NCI-H2196 treated with DMSO at 0.1 percent for 48 hours (cell line): ENCODE results near the gene TBC1D22A.

Experiments
- DNase-seq: peaks from one replicate; lab custom pipeline; 2025; ENCODE audit not compliant: unreplicated experiment; lab: John Stamatoyannopoulos, UW

TBC1D22A gene

DNA sequence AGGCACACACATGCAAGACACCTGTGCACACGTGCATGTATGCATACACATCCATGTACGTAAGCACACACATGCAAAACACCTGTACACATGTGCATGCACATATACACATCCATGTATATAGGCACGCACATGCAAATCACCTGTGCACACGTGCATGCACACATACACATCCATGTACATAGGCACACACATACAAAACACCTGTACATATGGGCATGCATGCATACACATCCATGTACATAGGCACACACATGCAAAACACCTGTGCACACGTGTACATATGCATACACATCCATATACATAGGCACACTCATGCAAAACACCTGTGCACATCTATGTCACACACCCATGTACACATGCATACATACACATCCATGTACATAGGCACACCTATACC lies 458.3 kb downstream of the TBC1D22A start:
- DNase-seq: no peak

DNA sequence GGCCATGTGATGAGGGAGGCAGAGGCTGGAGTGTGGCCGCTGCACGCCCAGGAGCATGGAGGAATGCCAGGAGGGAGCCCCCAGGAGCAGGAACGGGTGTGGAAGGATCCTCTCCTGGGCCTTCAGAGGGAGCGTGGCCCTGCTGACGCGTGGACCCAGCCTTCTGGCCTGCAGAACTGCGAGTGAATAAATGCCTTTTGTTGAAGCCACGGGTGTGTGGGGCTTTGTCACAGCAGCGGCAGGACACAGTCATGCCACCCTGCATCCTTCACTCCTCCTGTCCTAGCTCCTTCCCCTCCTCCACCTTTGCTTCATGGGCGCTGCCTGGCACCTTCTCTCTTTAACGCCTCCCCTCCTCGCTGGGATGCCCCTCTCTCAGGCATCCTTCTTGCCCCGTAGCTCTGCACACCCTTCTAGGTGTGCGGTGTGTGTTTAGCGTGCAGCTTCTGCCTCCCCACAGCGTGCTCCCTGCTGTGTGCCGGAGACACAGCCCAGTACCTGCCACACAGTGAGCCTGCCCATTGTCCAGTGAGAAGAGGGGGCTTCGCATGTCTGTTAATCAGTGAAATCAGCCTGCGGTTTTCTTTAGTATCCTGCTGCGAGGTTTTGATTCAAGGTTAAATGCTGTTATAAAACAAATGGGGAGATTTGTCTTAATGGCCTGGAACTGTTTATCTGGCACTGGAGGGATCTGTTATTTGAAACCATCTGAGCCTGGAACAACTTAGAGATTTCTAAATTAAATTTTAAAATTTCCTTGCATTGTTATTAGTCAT lies 459.6 kb downstream of the TBC1D22A start:
- no peak for DNase-seq
